ENCODE measurements around the gene ZNF487.

- TF ChIP-seq, protein P1, sequence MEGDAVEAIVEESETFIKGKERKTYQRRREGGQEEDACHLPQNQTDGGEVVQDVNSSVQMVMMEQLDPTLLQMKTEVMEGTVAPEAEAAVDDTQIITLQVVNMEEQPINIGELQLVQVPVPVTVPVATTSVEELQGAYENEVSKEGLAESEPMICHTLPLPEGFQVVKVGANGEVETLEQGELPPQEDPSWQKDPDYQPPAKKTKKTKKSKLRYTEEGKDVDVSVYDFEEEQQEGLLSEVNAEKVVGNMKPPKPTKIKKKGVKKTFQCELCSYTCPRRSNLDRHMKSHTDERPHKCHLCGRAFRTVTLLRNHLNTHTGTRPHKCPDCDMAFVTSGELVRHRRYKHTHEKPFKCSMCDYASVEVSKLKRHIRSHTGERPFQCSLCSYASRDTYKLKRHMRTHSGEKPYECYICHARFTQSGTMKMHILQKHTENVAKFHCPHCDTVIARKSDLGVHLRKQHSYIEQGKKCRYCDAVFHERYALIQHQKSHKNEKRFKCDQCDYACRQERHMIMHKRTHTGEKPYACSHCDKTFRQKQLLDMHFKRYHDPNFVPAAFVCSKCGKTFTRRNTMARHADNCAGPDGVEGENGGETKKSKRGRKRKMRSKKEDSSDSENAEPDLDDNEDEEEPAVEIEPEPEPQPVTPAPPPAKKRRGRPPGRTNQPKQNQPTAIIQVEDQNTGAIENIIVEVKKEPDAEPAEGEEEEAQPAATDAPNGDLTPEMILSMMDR (IDR thresholded peaks at IDR 0.05): no peak
- TF ChIP-seq ZFP36 (IDR thresholded peaks at IDR 0.05; ENCODE audit: borderline replicate concordance, partially characterized antibody): no peak
- TF ChIP-seq SMC3 (IDR thresholded peaks at IDR 0.05): no peak
- no peak for TF ChIP-seq CBX8 (IDR thresholded peaks at IDR 0.05)
- TF ChIP-seq, protein P2, sequence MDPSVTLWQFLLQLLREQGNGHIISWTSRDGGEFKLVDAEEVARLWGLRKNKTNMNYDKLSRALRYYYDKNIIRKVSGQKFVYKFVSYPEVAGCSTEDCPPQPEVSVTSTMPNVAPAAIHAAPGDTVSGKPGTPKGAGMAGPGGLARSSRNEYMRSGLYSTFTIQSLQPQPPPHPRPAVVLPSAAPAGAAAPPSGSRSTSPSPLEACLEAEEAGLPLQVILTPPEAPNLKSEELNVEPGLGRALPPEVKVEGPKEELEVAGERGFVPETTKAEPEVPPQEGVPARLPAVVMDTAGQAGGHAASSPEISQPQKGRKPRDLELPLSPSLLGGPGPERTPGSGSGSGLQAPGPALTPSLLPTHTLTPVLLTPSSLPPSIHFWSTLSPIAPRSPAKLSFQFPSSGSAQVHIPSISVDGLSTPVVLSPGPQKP (IDR thresholded peaks at IDR 0.05; ENCODE audit: low read depth, low read length): no peak
- no peak for TF ChIP-seq TFCP2L1 (CRISPR knock-in tag; IDR thresholded peaks at IDR 0.05)
- no peak for TF ChIP-seq MYC (IDR thresholded peaks at IDR 0.05; ENCODE audit: borderline replicate concordance, low read length)
- TF ChIP-seq RFX5 (IDR thresholded peaks at IDR 0.05): no peak
- TF ChIP-seq POLR2A (IDR thresholded peaks at IDR 0.05; ENCODE audit: low read length): no peak
- no peak for TF ChIP-seq CHD4 (IDR thresholded peaks at IDR 0.05; ENCODE audit: borderline replicate concordance)
- TF ChIP-seq JUN (IDR thresholded peaks at IDR 0.05): no peak
- TF ChIP-seq BHLHE40 (IDR thresholded peaks at IDR 0.05; ENCODE audit: low read depth, low read length): no peak
Observed at GRCh38 chr10:43390333-43390732, 46.6 kb upstream of the ZNF487 start.

All from A549 (cell line).